Retinal pigment epithelial cell (primary cell): ENCODE measurements around the gene HPCAL1.

Experiments used
- DNase-seq: peaks from one replicate; pipeline ENCODE4 v3.0.0-alpha.2; 2010; ENCODE audit warnings: low read depth
- H3K4me3 ChIP-seq: 2 replicates; pipeline ENCODE4 v1.5.1; 2011; ENCODE audit warnings: mild to moderate bottlenecking, low read length, control low read depth, moderate library complexity
- CTCF ChIP-seq: conservative IDR thresholded peaks from 2 replicates; pipeline ENCODE4 v1.5.1; 2011; ENCODE audit warnings: low read depth, low read length, control low read depth, inconsistent platforms

The HPCAL1 gene

GRCh38 chr2:10377052-10377746, 74.5 kb downstream of the HPCAL1 start:
- no peak overlapping the region for H3K4me3 ChIP-seq
- no peak for TF ChIP-seq CTCF
- no peak for DNase-seq

GRCh38 chr2:10377747-10378085, 75.0 kb downstream of the HPCAL1 start:
- H3K4me3 ChIP-seq: no peak overlapping the region
- no peak for TF ChIP-seq CTCF

GRCh38 chr2:10378189-10378588, 75.5 kb downstream of the HPCAL1 start:
- no peak for DNase-seq
- TF ChIP-seq CTCF: no peak
- no peak overlapping the region for H3K4me3 ChIP-seq

More at GRCh38 chr2:10377747-10378085, 75.0 kb downstream of the HPCAL1 start:
- no peak for DNase-seq

GRCh38 chr2:10380048-10380926, 77.6 kb downstream of the HPCAL1 start:
- DNase-seq: no peak
- H3K4me3 ChIP-seq: no peak overlapping the region
- TF ChIP-seq CTCF: no peak

GRCh38 chr2:10381997-10382353, 79.3 kb downstream of the HPCAL1 start:
- H3K4me3 ChIP-seq: no peak overlapping the region
- no peak for TF ChIP-seq CTCF
- DNase-seq: no peak

GRCh38 chr2:10382354-10383061, 79.8 kb downstream of the HPCAL1 start:
- no peak overlapping the region for H3K4me3 ChIP-seq
- no peak for DNase-seq
- TF ChIP-seq CTCF: no peak
